Body of pancreas (tissue), 4 donors: Measurements from ENCODE around the gene CFAP157.

Experiments
- POLR2A ChIP-seq, 3 donors: fragments of 450-650 bp; IDR thresholded peaks; one replicate each; pipeline ENCODE4 v1.6.1; 2016; ENCODE audit warnings: antibody characterized with exemption in 3 of 3, mild to moderate bottlenecking in 2 of 3
- TF ChIP-seq, protein P1 (sequence below), 7 experiments: fragments of 450-650 bp in 4 of 7; fragments of 200-600 bp in 3 of 7; sonication (generic) in 3 of 7; IDR thresholded peaks; one replicate each; pipeline ENCODE4 v1.5.1; 2016 to 2019; ENCODE audit warnings: antibody characterized with exemption in 7 of 7

GRCh38 chr9:127697575-127697974 is 9.2 kb upstream of the CFAP157 start:
- TF ChIP-seq, protein P1, sequence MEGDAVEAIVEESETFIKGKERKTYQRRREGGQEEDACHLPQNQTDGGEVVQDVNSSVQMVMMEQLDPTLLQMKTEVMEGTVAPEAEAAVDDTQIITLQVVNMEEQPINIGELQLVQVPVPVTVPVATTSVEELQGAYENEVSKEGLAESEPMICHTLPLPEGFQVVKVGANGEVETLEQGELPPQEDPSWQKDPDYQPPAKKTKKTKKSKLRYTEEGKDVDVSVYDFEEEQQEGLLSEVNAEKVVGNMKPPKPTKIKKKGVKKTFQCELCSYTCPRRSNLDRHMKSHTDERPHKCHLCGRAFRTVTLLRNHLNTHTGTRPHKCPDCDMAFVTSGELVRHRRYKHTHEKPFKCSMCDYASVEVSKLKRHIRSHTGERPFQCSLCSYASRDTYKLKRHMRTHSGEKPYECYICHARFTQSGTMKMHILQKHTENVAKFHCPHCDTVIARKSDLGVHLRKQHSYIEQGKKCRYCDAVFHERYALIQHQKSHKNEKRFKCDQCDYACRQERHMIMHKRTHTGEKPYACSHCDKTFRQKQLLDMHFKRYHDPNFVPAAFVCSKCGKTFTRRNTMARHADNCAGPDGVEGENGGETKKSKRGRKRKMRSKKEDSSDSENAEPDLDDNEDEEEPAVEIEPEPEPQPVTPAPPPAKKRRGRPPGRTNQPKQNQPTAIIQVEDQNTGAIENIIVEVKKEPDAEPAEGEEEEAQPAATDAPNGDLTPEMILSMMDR (IDR thresholded peaks at IDR 0.05): no peak
- TF ChIP-seq POLR2A (IDR thresholded peaks at IDR 0.05): no peak
